Cortex of kidney (tissue), 1 donor: ENCODE data around the gene FZD4.

Experiments
- DNase-seq: peaks from one replicate; lab custom pipeline; 2025; lab: John Stamatoyannopoulos, UW

Gene FZD4

GRCh38 chr11:86912238-86912637, 43.0 kb downstream of the FZD4 start:
- no peak for DNase-seq

- DNase-seq, result no peak
These were observed 44.6 kb downstream of the FZD4 start for GRCh38 chr11:86910592-86910991.

GRCh38 chr11:86906198-86906597, 49.0 kb downstream of the FZD4 start:
- DNase-seq, result no peak

- DNase-seq, result no peak
These were observed 49.9 kb downstream of the FZD4 start for GRCh38 chr11:86905252-86905651.

- DNase-seq, result no peak
These were observed 51.2 kb downstream of the FZD4 start for GRCh38 chr11:86904001-86904400.

GRCh38 chr11:86902345-86902744, 52.9 kb downstream of the FZD4 start:
- no peak for DNase-seq

GRCh38 chr11:86901599-86901998, 53.6 kb downstream of the FZD4 start:
- no peak for DNase-seq

- DNase-seq, result no peak
These were observed 55.0 kb downstream of the FZD4 start for GRCh38 chr11:86900162-86900561.

GRCh38 chr11:86898689-86899088, 56.5 kb downstream of the FZD4 start:
- no peak for DNase-seq

- no peak for DNase-seq
These were observed 58.8 kb downstream of the FZD4 start for GRCh38 chr11:86896441-86896841.
